ENCODE data around the gene CAMTA1. TPM values are rescaled to one million over a fixed set of nuclear protein-coding genes. Genes with fewer than 3 reads are reported as not detected.

The CAMTA1 gene
- total and polyA plus RNA-seq, 2 donors, result 53.3 to 115 TPM

- no peaks in the 10 kb centered on the region for H3K4me1 ChIP-seq (ENCODE audit: insufficient read depth)
- H3K36me3 ChIP-seq (ENCODE audit: insufficient read depth), result no peaks in the 10 kb centered on the region
- no peak for DNase-seq (ENCODE audit: extremely low spot score)
- 91% methylated on average over 11 of the region's 11 CpGs for WGBS
- no peak overlapping the region for H3K27ac ChIP-seq (ENCODE audit: low read depth)
- H3K4me3 ChIP-seq (ENCODE audit: low read depth, low read length), result no peak overlapping the region
Observed at GRCh38 chr1:7751174-7751573, 965.9 kb downstream of the CAMTA1 start.

- DNase-seq (ENCODE audit: extremely low spot score), result peak; percentile 76
- no peak overlapping the region for H3K27ac ChIP-seq (ENCODE audit: low read depth)
- H3K4me3 ChIP-seq (ENCODE audit: low read depth, low read length), result peak overlapping the region; percentile 15
- no peaks in the 10 kb centered on the region for H3K4me1 ChIP-seq (ENCODE audit: insufficient read depth)
- WGBS, result 24% methylated on average over 18 of the region's 18 CpGs
- no peaks in the 10 kb centered on the region for H3K36me3 ChIP-seq (ENCODE audit: insufficient read depth)
Observed at GRCh38 chr1:7752512-7753417, 967.5 kb downstream of the CAMTA1 start.

- 78% methylated on average over 3 of the region's 3 CpGs for WGBS
- DNase-seq (ENCODE audit: extremely low spot score), result no peak
- Histone ChIP-seq H3K27ac (ENCODE audit: low read depth) (no peak overlapping the region), H3K4me3 (ENCODE audit: low read depth, low read length) (no peak overlapping the region), H3K4me1 (ENCODE audit: insufficient read depth) (no peaks in the 10 kb centered on the region), H3K36me3 (ENCODE audit: insufficient read depth) (no peaks in the 10 kb centered on the region)
Observed at GRCh38 chr1:7753641-7754040, 968.4 kb downstream of the CAMTA1 start.

GRCh38 chr1:7754234-7754633 is 969.0 kb downstream of the CAMTA1 start:
- Histone ChIP-seq H3K4me1 (ENCODE audit: insufficient read depth) (no peaks in the 10 kb centered on the region), H3K4me3 (ENCODE audit: low read depth, low read length) (no peak overlapping the region), H3K36me3 (ENCODE audit: insufficient read depth) (no peaks in the 10 kb centered on the region), H3K27ac (ENCODE audit: low read depth) (no peak overlapping the region)
- 65% methylated on average over 3 of the region's 3 CpGs for WGBS
- DNase-seq (ENCODE audit: extremely low spot score), result no peak

GRCh38 chr1:7755448-7755847 is 970.2 kb downstream of the CAMTA1 start:
- Histone ChIP-seq H3K27ac (ENCODE audit: low read depth) (no peak overlapping the region), H3K4me3 (ENCODE audit: low read depth, low read length) (no peak overlapping the region), H3K36me3 (ENCODE audit: insufficient read depth) (no peaks in the 10 kb centered on the region), H3K4me1 (ENCODE audit: insufficient read depth) (no peaks in the 10 kb centered on the region)
- DNase-seq (ENCODE audit: extremely low spot score), result no peak
- 94% methylated on average over 1 of the region's 1 CpG for WGBS

- Histone ChIP-seq H3K27ac (ENCODE audit: low read depth) (no peak overlapping the region), H3K4me1 (ENCODE audit: insufficient read depth) (no peaks in the 10 kb centered on the region), H3K36me3 (ENCODE audit: insufficient read depth) (no peaks in the 10 kb centered on the region), H3K4me3 (ENCODE audit: low read depth, low read length) (no peak overlapping the region)
- 82% methylated on average over 6 of the region's 6 CpGs for WGBS
- no peak for DNase-seq (ENCODE audit: extremely low spot score)
Observed at GRCh38 chr1:7760245-7760644, 975.0 kb downstream of the CAMTA1 start.

GRCh38 chr1:7761103-7761502 is 975.8 kb downstream of the CAMTA1 start:
- Histone ChIP-seq H3K27ac (ENCODE audit: low read depth) (no peak overlapping the region), H3K4me1 (ENCODE audit: insufficient read depth) (no peaks in the 10 kb centered on the region), H3K36me3 (ENCODE audit: insufficient read depth) (no peaks in the 10 kb centered on the region), H3K4me3 (ENCODE audit: low read depth, low read length) (no peak overlapping the region)
- no peak for DNase-seq (ENCODE audit: extremely low spot score)
- WGBS, result 78% methylated on average over 3 of the region's 3 CpGs

- H3K4me3 ChIP-seq (ENCODE audit: low read depth, low read length), result no peak overlapping the region
- no peak for DNase-seq (ENCODE audit: extremely low spot score)
- no peaks in the 10 kb centered on the region for H3K4me1 ChIP-seq (ENCODE audit: insufficient read depth)
- WGBS, result 82% methylated on average over 4 of the region's 4 CpGs
- no peak overlapping the region for H3K27ac ChIP-seq (ENCODE audit: low read depth)
- no peaks in the 10 kb centered on the region for H3K36me3 ChIP-seq (ENCODE audit: insufficient read depth)
Observed at GRCh38 chr1:7767176-7767575, 981.9 kb downstream of the CAMTA1 start.

- H3K4me1 ChIP-seq (ENCODE audit: insufficient read depth), result no peaks in the 10 kb centered on the region
- H3K4me3 ChIP-seq (ENCODE audit: low read depth, low read length), result no peak overlapping the region
- H3K36me3 ChIP-seq (ENCODE audit: insufficient read depth), result no peaks in the 10 kb centered on the region
- 64% methylated on average over 2 of the region's 2 CpGs for WGBS
- no peak overlapping the region for H3K27ac ChIP-seq (ENCODE audit: low read depth)
- no peak for DNase-seq (ENCODE audit: extremely low spot score)
Observed at GRCh38 chr1:7768583-7768982, 983.3 kb downstream of the CAMTA1 start.

GRCh38 chr1:7769673-7770412 is 984.6 kb downstream of the CAMTA1 start:
- no peak overlapping the region for H3K27ac ChIP-seq (ENCODE audit: low read depth)
- WGBS, result 84% methylated on average over 12 of the region's 12 CpGs
- no peak overlapping the region for H3K4me3 ChIP-seq (ENCODE audit: low read depth, low read length)
- no peaks in the 10 kb centered on the region for H3K36me3 ChIP-seq (ENCODE audit: insufficient read depth)
- no peaks in the 10 kb centered on the region for H3K4me1 ChIP-seq (ENCODE audit: insufficient read depth)
- no peak for DNase-seq (ENCODE audit: extremely low spot score)

GRCh38 chr1:7770669-7770996 is 985.4 kb downstream of the CAMTA1 start:
- H3K4me1 ChIP-seq (ENCODE audit: insufficient read depth), result no peaks in the 10 kb centered on the region
- no peak for DNase-seq (ENCODE audit: extremely low spot score)
- H3K4me3 ChIP-seq (ENCODE audit: low read depth, low read length), result peak overlapping the region; percentile 98
- WGBS, result 22% methylated on average over 6 of the region's 6 CpGs
- H3K27ac ChIP-seq (ENCODE audit: low read depth), result no peak overlapping the region
- no peaks in the 10 kb centered on the region for H3K36me3 ChIP-seq (ENCODE audit: insufficient read depth)

- H3K36me3 ChIP-seq (ENCODE audit: insufficient read depth), result no peaks in the 10 kb centered on the region
- peak; percentile 46 for DNase-seq (ENCODE audit: extremely low spot score)
- peak within 1 kb of the TSS; percentile 98 for H3K4me3 ChIP-seq (ENCODE audit: low read depth, low read length)
- WGBS, result under 1% methylated on average over 97 of the region's 97 CpGs
- H3K27ac ChIP-seq (ENCODE audit: low read depth), result peak within 1 kb of the TSS; percentile 95
- H3K4me1 ChIP-seq (ENCODE audit: insufficient read depth), result no peaks in the 10 kb centered on the region
Observed at GRCh38 chr1:7770997-7771822, 986.0 kb downstream of the CAMTA1 start, which contains the start of gene VAMP3. TSS of gene VAMP3 (plus strand) at chr1:7771296. CDS start at chr1:7771384, 88 bp downstream.

- DNase-seq (ENCODE audit: extremely low spot score), result no peak
- peak overlapping the region; percentile 98 for H3K4me3 ChIP-seq (ENCODE audit: low read depth, low read length)
- 17% methylated on average over 12 of the region's 12 CpGs for WGBS
Observed at GRCh38 chr1:7771823-7772299, 986.6 kb downstream of the CAMTA1 start.

More at GRCh38 chr1:7771823-7772299, 986.6 kb downstream of the CAMTA1 start:
- Histone ChIP-seq H3K27ac (ENCODE audit: low read depth) (peak overlapping the region; percentile 95), H3K36me3 (ENCODE audit: insufficient read depth) (no peaks in the 10 kb centered on the region), H3K4me1 (ENCODE audit: insufficient read depth) (no peaks in the 10 kb centered on the region)
